PC-3 (cell line): ENCODE data around the gene FAM227A.

Source experiments
- CTCF ChIP-seq: fragments of 300-600 bp; sonication (generic); conservative IDR thresholded peaks from 2 replicates; pipeline ENCODE4 v1.5.1; 2017; ENCODE audit warnings: antibody characterized with exemption, low read depth, mild to moderate bottlenecking, low read length
- EZH2phosphoT487 ChIP-seq: fragments of 300-600 bp; sonication (generic); IDR thresholded peaks from 2 replicates; pipeline ENCODE4 v1.6.1; 2018; ENCODE audit warnings: mild to moderate bottlenecking, antibody characterized with exemption, low read length, borderline replicate concordance

GRCh38 chr22:38700789-38701628 is 44.8 kb upstream of the FAM227A start, which contains the start of gene JOSD1:
- no peak for TF ChIP-seq CTCF
- TF ChIP-seq EZH2phosphoT487: peak; percentile 76
